HL-60 (cell line): ENCODE results near the gene GABRB1.

ENCODE experiments used
- GABPA ChIP-seq: IDR thresholded peaks from 2 replicates; pipeline ENCODE4 v1.6.1; 2012; ENCODE audit warnings: low read depth
- POLR2AphosphoS5 ChIP-seq: IDR thresholded peaks from 2 replicates; pipeline ENCODE4 v1.6.1; 2012; ENCODE audit warnings: low read depth
- TF ChIP-seq, protein P1 (sequence below): IDR thresholded peaks from one replicate; pipeline ENCODE4 v1.5.1; 2011; ENCODE audit warnings: low read length, control low read depth, inconsistent platforms; ENCODE audit not compliant: insufficient read depth
- TF ChIP-seq, protein P2 (sequence below): IDR thresholded peaks from 2 replicates; pipeline ENCODE4 v1.6.1; 2012; ENCODE audit warnings: low read depth; ENCODE audit not compliant: insufficient replicate concordance

DNA sequence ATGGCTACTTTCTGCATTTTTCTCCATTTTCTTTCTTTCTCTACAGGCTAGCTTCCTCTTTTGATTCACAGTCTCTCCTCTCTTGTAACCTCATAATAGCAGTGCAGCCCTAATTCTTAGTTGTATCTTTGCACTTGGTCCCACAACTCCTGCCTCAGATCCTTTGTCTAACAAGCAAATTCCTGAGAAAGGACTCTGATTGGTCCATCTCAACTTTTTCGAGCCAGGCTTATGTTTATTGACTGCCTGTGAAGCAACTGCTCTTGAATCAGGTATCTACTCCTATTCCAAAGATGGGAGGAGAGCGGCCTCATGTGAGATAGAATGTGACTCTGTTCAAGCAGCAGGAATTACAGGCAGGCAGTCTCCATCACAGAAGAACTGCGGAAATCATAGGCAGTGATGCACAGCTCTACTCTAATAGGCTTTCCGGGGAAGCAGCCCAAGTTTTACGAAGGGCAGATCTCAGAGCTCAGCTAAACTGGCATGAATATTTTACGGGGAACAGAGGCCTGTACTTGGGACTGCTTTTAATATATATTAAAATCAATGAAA lies 123.5 kb downstream of the GABRB1 start:
- TF ChIP-seq, protein P1, sequence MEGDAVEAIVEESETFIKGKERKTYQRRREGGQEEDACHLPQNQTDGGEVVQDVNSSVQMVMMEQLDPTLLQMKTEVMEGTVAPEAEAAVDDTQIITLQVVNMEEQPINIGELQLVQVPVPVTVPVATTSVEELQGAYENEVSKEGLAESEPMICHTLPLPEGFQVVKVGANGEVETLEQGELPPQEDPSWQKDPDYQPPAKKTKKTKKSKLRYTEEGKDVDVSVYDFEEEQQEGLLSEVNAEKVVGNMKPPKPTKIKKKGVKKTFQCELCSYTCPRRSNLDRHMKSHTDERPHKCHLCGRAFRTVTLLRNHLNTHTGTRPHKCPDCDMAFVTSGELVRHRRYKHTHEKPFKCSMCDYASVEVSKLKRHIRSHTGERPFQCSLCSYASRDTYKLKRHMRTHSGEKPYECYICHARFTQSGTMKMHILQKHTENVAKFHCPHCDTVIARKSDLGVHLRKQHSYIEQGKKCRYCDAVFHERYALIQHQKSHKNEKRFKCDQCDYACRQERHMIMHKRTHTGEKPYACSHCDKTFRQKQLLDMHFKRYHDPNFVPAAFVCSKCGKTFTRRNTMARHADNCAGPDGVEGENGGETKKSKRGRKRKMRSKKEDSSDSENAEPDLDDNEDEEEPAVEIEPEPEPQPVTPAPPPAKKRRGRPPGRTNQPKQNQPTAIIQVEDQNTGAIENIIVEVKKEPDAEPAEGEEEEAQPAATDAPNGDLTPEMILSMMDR, result no peak
- TF ChIP-seq POLR2AphosphoS5 (no peak), GABPA (no peak)
- TF ChIP-seq, protein P2, sequence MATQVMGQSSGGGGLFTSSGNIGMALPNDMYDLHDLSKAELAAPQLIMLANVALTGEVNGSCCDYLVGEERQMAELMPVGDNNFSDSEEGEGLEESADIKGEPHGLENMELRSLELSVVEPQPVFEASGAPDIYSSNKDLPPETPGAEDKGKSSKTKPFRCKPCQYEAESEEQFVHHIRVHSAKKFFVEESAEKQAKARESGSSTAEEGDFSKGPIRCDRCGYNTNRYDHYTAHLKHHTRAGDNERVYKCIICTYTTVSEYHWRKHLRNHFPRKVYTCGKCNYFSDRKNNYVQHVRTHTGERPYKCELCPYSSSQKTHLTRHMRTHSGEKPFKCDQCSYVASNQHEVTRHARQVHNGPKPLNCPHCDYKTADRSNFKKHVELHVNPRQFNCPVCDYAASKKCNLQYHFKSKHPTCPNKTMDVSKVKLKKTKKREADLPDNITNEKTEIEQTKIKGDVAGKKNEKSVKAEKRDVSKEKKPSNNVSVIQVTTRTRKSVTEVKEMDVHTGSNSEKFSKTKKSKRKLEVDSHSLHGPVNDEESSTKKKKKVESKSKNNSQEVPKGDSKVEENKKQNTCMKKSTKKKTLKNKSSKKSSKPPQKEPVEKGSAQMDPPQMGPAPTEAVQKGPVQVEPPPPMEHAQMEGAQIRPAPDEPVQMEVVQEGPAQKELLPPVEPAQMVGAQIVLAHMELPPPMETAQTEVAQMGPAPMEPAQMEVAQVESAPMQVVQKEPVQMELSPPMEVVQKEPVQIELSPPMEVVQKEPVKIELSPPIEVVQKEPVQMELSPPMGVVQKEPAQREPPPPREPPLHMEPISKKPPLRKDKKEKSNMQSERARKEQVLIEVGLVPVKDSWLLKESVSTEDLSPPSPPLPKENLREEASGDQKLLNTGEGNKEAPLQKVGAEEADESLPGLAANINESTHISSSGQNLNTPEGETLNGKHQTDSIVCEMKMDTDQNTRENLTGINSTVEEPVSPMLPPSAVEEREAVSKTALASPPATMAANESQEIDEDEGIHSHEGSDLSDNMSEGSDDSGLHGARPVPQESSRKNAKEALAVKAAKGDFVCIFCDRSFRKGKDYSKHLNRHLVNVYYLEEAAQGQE, result no peak
